ENCODE measurements around the gene HS3ST4. TPM values are rescaled to one million over a fixed set of nuclear protein-coding genes. Genes with fewer than 3 reads are reported as not detected.
"Not testable (repeated sequence)": the region's sequence is repeated elsewhere in the genome, so short reads cannot be mapped to it uniquely, and the experiment has no call there.

The HS3ST4 gene
- total RNA-seq, 1 donor, result not detected

DNA sequence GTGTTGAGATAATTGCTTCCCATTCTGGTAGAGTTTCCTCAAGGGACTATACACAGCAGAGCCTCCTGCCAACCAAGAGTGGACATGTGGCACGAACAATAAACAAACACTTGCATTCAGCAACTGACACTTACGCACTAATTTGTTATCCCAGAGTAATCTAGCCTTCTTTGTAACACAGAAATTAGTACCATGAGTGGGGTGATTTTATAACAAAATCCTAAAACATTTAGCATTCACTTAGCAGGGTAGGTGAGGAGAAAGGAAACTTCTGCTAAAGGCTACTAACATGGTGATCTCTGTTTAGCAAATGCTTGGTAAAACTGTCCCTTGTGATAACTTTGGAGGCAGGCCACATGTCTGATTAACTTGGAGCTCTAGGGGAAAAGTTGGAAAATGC lies 325.2 kb downstream of the HS3ST4 start:
- no peak overlapping the region for H3K4me3 ChIP-seq (ENCODE audit: low read depth, low read length)
- no peak for DNase-seq (ENCODE audit: low read depth)
- TF ChIP-seq, protein P1, sequence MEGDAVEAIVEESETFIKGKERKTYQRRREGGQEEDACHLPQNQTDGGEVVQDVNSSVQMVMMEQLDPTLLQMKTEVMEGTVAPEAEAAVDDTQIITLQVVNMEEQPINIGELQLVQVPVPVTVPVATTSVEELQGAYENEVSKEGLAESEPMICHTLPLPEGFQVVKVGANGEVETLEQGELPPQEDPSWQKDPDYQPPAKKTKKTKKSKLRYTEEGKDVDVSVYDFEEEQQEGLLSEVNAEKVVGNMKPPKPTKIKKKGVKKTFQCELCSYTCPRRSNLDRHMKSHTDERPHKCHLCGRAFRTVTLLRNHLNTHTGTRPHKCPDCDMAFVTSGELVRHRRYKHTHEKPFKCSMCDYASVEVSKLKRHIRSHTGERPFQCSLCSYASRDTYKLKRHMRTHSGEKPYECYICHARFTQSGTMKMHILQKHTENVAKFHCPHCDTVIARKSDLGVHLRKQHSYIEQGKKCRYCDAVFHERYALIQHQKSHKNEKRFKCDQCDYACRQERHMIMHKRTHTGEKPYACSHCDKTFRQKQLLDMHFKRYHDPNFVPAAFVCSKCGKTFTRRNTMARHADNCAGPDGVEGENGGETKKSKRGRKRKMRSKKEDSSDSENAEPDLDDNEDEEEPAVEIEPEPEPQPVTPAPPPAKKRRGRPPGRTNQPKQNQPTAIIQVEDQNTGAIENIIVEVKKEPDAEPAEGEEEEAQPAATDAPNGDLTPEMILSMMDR (IDR thresholded peaks at IDR 0.05; ENCODE audit: insufficient read depth, low read depth, low read length), result no peak

DNA sequence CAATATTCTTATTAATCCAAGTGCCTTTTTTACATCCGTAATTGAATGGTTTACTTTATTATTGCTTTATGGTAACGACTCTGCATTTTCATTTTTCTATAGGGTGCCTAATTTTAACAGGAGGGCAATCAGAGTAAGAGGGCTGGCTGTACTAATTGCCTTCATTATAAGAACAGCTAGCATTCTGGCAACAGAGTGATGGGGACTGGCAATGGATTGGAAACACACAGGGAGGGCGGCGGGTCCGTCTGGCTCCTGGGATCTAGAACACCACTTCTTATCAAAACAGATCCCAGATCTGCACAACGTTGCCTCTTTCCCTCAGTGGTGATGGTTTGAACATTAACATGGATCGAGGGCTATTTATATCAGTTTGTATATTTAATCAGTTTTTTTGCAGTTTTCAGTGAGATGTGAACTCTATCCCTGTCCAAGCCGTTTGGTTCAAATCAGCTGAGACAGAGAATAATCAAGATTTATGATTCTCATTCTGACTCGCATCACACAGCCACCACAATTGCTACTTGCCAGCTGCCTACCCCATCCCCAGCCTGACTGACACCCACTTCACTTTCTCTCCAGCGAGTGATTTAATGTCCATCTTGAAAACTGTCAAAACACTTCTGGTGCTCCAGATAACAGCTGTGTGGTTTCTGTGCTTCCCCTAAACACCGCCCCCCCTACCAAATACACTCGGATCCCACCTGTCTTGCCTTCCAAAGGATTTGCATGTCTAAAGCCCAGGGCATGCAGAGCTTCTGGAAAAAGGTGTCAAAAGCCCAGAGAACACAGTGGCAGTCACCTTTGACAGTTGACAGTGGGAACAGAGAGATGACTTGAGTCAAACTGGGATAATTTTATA lies 327.9 kb downstream of the HS3ST4 start:
- DNase-seq (ENCODE audit: low read depth), result no peak
- TF ChIP-seq, protein P1 (IDR thresholded peaks at IDR 0.05; ENCODE audit: insufficient read depth, low read depth, low read length), result no peak
- H3K4me3 ChIP-seq (ENCODE audit: low read depth, low read length), result no peak overlapping the region

DNA sequence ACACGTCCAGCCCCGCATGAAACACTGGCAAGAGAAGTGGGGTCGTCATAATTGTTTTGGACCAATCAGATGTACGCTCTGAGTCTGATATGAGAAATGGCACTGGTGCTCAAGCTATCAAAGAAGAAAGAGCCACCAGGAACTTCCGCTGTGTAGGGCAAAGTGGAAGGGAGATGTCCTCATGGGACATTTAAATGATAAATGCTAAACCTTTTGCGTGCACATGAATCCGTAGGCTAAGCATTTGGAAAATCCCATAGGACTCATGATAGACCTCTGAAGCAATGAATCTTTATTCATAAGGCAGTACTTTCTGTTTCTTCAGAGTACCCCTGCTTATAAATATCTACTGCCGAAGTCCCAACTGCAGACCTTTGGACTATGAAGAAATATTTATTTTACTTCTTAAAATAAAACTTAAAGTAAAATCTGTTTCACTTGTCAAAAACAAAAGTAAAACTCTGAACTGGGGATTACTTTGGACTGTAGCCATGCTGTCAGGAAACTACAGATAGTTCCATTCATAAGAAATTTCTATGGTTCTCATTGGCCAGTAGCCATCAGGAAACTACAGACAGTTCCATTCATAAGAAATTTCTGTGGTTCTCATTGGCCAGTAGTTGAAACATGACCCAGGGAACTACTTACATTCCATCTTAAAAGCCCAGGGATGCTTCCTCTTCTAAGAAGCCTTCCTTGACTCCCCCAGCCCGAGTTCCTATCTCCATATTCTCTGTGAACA lies 335.1 kb downstream of the HS3ST4 start:
- no peak for DNase-seq (ENCODE audit: low read depth)
- TF ChIP-seq, protein P1 (IDR thresholded peaks at IDR 0.05; ENCODE audit: insufficient read depth, low read depth, low read length), result no peak
- no peak overlapping the region for H3K4me3 ChIP-seq (ENCODE audit: low read depth, low read length)

DNA sequence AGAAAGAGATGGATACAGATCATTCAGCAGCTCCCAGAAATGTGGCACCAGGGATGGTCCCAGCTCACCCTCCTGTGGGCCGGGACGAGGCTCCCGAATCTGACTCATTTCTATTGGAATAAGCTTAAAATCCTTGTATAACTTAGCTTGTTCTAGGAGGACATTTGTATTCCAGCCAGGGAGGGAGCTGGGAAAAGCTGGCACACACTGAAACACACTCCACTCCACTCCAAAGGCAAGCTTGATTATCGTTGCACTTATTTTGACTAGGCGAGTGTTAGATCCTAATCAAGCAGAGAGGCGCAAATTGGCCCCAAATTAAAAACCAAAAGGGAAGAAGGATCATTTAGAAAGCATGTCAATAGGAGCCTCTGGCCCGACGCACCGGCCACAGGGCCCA lies 339.5 kb downstream of the HS3ST4 start:
- H3K4me3 ChIP-seq (ENCODE audit: low read depth, low read length), result no peak overlapping the region
- no peak for DNase-seq (ENCODE audit: low read depth)
- TF ChIP-seq, protein P1 (IDR thresholded peaks at IDR 0.05; ENCODE audit: insufficient read depth, low read depth, low read length), result no peak

DNA sequence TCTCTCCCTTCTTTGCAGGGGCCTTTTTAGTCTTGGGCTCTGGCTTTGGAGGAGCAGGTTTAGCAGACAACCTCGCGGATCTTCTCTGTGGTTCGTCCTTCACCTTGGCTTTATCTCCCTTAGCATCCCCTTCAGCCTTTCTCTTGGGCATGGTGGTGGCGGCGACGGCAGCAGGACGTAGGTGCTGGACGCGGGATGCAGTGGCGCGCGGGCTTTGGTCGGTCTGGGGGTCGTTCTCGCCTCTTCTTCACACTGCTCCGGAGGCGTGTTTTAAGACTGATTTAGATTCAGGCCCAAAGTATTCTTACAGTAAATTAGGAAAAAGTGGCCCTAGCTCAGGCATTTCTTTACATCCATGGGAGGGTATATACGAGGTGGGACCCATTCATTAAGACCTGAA lies 340.9 kb downstream of the HS3ST4 start:
- H3K4me3 ChIP-seq (ENCODE audit: low read depth, low read length), result not testable (repeated sequence)

DNA sequence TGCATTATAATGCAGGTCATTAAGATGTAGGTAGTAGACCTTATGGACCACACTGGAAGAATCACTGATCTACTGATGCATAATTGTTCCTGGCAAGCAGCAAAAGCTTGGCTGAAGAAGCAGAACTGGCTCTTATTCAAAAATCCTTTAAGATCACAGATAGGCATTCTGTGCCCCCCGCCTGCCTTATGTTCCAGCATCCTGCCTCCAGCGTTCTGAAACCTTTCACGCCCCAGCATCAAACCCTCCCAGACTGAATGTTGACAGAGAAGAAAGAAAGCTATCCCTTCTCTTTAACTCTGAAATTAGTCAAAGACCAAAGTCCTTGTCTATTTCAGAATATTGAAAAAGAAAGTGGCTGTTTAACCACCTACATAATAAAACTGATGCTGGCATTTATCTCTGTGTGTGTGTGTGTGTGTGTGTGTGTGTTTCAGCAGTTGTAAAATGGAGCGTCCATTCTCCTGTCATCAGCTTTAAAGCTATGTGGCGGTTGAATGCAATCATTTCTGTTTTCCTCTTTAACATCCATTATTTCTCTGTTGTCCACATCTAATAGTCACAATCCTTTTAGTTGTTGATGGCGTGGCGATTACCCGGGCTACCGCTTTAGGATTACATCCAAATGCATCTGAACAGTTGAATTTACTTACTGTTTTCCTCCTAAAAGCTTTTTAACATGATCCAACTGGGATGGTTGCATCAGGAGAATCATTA lies 350.4 kb downstream of the HS3ST4 start:
- TF ChIP-seq, protein P1 (IDR thresholded peaks at IDR 0.05; ENCODE audit: insufficient read depth, low read depth, low read length), result no peak
- DNase-seq (ENCODE audit: low read depth), result no peak
- no peak overlapping the region for H3K4me3 ChIP-seq (ENCODE audit: low read depth, low read length)

More for the DNA sequence above, 340.9 kb downstream of the HS3ST4 start:
- DNase-seq (ENCODE audit: low read depth), result not testable (repeated sequence)

DNA sequence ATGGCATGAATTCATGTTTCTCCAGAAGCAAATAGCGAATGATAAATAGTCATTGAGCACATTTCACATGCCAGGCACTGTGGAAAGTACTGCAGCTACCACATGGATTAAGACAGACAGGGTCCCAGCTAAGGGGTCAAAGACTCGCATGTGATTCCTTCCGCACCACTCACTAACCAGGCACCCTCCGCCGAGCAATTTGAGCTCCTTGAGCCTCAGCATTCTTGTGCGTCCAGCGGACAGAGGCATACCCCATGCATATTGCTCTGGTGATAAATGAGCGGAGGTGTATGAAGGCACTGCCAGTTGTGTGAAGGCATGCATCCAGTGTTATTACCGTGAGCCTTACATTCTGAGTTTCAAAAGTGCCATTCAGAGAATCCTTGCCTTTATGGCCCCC lies 358.7 kb downstream of the HS3ST4 start:
- TF ChIP-seq, protein P1 (IDR thresholded peaks at IDR 0.05; ENCODE audit: insufficient read depth, low read depth, low read length), result no peak
- no peak overlapping the region for H3K4me3 ChIP-seq (ENCODE audit: low read depth, low read length)
- DNase-seq (ENCODE audit: low read depth), result no peak

Data from fibroblast of villous mesenchyme (primary cell).